Osteocyte (in vitro differentiated cells): ENCODE measurements around the gene PITPNM1. TPM values are rescaled to one million over a fixed set of nuclear protein-coding genes. Genes with fewer than 3 reads are reported as not detected.

Experiments
- DNase-seq: peaks from one replicate; pipeline ENCODE4 v3.0.0; 2021; ENCODE audit warnings: mixed read lengths; ENCODE audit not compliant: unreplicated experiment; ENCODE audit errors: extremely low spot score
- H3K27ac Mint-ChIP-seq: one replicate; pipeline ENCODE4 v1.8.0; 2021; ENCODE audit warnings: mild to moderate bottlenecking, mixed read lengths; ENCODE audit not compliant: unreplicated experiment
- H3K27me3 Mint-ChIP-seq: one replicate; pipeline ENCODE4 v1.8.0; 2021; ENCODE audit warnings: mixed read lengths; ENCODE audit not compliant: unreplicated experiment
- H3K36me3 Mint-ChIP-seq: one replicate; pipeline ENCODE4 v1.8.0; 2021; ENCODE audit warnings: mixed read lengths; ENCODE audit not compliant: unreplicated experiment
- H3K4me1 Mint-ChIP-seq: one replicate; pipeline ENCODE4 v1.8.0; 2021; ENCODE audit warnings: mixed read lengths; ENCODE audit not compliant: unreplicated experiment
- H3K4me3 Mint-ChIP-seq: one replicate; pipeline ENCODE4 v1.8.0; 2021; ENCODE audit warnings: mild to moderate bottlenecking, moderate library complexity, mixed read lengths; ENCODE audit not compliant: unreplicated experiment
- H3K9me3 Mint-ChIP-seq: one replicate; pipeline ENCODE4 v1.8.0; 2021; ENCODE audit warnings: mixed read lengths; ENCODE audit not compliant: unreplicated experiment
- total RNA-seq: library from RNA; stranded (reverse); gene quantifications from 2 replicates; pipeline ENCODE4 v1.2.1, GENCODE V29; 2021
- TF ChIP-seq, protein P1 (sequence below): fragments of 200-600 bp; sonication (generic); IDR thresholded peaks from 2 replicates; pipeline ENCODE4 v1.5.0; 2021; ENCODE audit warnings: antibody characterized with exemption, mild to moderate bottlenecking, moderate library complexity

The PITPNM1 gene
- total RNA-seq, 1 donor from 2014 or later = 46.9 TPM

DNA sequence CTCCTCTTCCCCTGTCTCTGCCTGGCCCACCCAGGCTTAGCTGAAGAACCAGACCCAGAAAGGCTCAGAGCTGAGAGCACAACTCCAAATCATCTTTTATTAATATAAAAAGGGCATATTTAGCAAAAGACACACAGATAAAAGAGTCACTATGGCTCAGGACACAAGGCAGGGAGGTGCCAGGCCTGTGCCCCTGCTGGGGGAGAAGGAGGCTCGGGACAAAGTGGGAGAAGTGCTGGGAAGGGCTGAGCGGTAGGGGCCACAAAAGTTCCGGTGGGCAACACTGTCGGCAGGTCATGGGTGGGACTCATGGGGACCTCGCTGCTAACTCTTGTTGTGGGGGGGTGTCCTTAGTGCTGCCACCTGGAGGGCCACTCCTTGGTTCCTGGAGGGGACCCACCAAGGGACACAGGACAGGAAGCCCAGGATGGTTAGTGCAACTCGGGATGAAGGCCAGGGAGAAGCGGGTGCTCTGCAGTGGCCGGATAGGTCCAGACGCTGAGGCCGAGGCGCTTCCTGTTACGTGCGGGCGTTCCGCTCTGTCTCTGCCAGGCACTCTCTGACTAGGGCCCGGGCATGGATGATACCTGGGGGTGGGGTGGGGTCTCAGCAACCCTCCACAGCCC, 1.4 kb upstream of the PITPNM1 start:
- Mint-ChIP-seq H3K27ac (peak overlapping the region; percentile 93), H3K9me3 (no peaks in the 10 kb centered on the region), H3K36me3 (no peaks in the 10 kb centered on the region), H3K4me1 (peaks cover 38% of the 10 kb centered on the region), H3K27me3 (peaks cover 16% of the 10 kb centered on the region), H3K4me3 (peak overlapping the region; percentile 73)
- TF ChIP-seq, protein P1, sequence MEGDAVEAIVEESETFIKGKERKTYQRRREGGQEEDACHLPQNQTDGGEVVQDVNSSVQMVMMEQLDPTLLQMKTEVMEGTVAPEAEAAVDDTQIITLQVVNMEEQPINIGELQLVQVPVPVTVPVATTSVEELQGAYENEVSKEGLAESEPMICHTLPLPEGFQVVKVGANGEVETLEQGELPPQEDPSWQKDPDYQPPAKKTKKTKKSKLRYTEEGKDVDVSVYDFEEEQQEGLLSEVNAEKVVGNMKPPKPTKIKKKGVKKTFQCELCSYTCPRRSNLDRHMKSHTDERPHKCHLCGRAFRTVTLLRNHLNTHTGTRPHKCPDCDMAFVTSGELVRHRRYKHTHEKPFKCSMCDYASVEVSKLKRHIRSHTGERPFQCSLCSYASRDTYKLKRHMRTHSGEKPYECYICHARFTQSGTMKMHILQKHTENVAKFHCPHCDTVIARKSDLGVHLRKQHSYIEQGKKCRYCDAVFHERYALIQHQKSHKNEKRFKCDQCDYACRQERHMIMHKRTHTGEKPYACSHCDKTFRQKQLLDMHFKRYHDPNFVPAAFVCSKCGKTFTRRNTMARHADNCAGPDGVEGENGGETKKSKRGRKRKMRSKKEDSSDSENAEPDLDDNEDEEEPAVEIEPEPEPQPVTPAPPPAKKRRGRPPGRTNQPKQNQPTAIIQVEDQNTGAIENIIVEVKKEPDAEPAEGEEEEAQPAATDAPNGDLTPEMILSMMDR = no peak
- no peak for DNase-seq

DNA sequence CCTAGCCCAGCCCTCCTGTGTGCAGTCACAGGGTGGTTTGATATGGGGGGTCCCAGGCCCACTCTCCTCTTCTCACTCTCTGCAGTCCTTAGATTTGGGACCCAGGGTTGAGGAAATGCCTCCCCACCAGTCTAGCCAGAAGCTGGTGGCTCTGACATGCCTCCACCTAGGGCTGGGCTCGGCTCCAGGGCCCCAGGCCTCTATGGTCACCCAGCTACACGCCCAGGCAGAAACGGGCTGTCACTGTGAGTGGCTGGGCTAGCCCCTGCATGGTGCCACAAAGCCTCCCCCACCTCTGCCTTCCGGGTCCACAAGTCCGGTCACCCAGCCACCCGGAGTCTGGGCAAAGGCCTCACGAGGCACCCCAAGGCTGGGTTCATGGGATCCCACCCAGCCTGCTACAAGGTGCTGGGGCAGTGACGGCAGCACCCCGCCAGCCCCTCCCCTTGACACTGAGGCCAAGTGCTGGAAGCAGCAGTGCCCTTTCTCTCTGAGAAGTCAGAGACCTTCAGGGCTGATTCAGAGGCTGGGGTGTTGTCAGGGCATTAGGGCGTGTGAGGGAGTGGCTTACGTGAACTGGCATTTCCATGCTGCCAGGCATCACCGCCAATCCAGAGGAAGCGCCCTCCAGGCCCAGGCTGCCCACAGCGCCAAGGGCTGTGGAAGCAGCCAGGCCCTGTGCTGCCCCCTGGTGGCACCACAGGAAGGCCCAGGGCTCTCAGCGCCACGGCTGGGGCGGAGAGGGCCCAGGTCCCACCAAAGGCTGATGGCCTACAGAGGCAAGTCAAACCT, 638 bp upstream of the PITPNM1 start:
- peaks cover 38% of the 10 kb centered on the region for H3K4me1 Mint-ChIP-seq
- H3K36me3 Mint-ChIP-seq = peaks cover 5% of the 10 kb centered on the region
- H3K27me3 Mint-ChIP-seq = peaks cover 10% of the 10 kb centered on the region
- no peaks in the 10 kb centered on the region for H3K9me3 Mint-ChIP-seq
- TF ChIP-seq, protein P1 = peak; percentile 96
- peak overlapping the region; percentile 73 for H3K4me3 Mint-ChIP-seq
- H3K27ac Mint-ChIP-seq = peak overlapping the region; percentile 93
- peak; percentile 95 for DNase-seq

DNA sequence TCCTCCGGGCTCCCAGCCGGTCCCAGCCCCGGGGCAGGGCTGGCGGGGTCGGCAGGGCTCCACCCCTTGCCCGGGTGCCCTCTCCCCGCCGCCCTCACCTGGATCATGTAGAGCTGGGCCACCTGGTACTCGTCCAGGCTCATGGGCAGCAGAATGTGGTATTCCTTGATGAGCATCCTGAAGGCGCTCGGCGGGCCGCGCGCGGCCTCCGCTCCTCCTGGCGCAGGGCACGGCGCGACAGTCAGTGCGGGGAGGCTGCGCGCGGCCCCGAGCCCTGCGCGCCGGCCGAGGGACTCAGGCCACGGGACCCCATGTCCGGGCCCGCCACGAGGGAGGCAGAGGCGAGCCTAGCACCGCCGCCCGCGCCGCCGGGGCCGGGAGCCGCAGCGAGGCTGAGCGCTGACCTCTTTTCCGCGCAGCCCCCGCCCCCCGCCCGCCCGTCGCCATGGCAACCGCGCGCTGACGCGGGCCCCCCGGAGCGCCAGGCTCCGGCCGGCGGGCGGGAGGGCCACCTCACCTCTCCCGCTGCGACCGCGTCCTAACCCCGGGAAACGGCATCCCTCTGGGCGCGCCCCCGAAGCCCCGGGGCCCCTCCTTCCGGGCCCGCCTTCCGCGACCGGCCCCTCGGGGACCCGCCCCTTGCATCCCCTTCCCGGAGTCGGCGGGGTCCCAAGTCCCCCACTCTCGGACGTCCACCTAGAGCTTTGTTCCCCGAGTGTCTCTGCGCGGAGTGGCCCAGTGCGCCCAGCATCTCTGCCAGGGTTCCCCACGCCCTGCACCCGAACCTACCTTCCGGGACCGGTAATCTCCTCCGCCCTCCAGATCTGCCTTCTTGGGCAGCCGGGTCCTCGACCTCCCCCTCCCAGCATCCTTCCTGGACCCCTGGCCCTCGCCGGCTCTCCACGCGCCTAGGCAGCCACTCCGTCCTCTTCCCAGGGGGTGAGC, 886 bp downstream of the PITPNM1 start:
- Mint-ChIP-seq H3K4me1 (peaks cover 38% of the 10 kb centered on the region), H3K36me3 (peaks cover 7% of the 10 kb centered on the region), H3K27ac (peak overlapping the region; percentile 77), H3K4me3 (peak overlapping the region; percentile 82), H3K27me3 (no peaks in the 10 kb centered on the region), H3K9me3 (no peaks in the 10 kb centered on the region)
- no peak for DNase-seq
- TF ChIP-seq, protein P1 = no peak

DNA sequence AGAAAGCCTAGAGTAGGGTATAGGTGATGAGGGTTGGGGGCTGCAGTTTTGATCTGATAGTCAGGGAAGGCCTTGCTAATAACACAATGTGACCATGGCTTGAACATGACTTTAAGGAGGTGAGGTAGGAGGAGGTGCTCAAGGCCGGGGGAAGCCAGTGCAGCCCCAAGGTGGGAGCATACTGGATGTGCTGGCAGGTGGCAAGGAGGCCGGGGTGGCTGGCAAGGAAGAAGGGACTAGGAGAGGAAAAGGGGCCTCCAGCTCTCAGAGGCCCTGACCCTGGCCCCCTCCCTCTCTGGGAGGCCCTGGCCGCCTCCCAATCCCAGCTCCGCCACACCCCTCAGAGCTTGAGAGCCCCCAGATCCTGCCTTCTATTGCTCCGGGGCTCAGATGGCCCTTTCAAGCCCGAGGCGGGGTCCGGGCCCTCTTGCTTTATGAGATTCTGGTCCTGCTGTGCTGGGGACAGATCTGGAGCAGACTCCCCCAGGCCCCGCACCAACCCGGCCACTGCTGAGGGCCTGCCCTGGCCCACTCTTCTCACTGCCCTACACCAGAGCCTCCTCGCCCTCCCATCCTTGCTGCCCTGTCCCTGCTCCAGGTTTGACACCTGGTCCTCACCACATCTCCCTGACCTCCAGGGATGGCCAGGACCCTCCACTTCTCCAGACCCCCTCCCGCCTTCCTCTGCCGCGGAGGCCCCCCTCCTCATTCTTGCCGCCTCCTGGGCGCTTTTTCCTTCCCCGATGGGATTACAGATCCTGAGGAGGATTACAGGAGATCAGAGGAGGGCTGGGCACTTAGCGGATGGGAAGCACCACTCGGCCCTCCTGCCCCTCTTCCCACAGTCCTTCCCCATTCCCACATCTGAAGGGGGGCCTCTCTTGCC, 1.8 kb downstream of the PITPNM1 start:
- Mint-ChIP-seq H3K9me3 (no peaks in the 10 kb centered on the region), H3K36me3 (peaks cover 7% of the 10 kb centered on the region), H3K4me3 (peak overlapping the region; percentile 54), H3K4me1 (peaks cover 32% of the 10 kb centered on the region), H3K27me3 (no peaks in the 10 kb centered on the region), H3K27ac (no peak overlapping the region)
- DNase-seq = no peak
- TF ChIP-seq, protein P1 = no peak
